OCI-LY1 (cell line): ENCODE data around the gene KCNH6.

Experiments used
- CTCF ChIP-seq: fragments of 200-600 bp; sonication (generic), shearing (Covaris generic); IDR thresholded peaks from 2 replicates; pipeline ENCODE4 v1.5.1; 2017; ENCODE audit warnings: mild to moderate bottlenecking, antibody characterized with exemption, low read length, moderate library complexity, mixed read lengths
- EZH2 ChIP-seq: fragments of 200-600 bp; sonication (generic), shearing (Covaris generic); IDR thresholded peaks from 2 replicates; pipeline ENCODE4 v1.8.0; 2017; ENCODE audit warnings: borderline replicate concordance, mixed run types, mild to moderate bottlenecking, antibody characterized with exemption, low read length, moderate library complexity, mixed read lengths

GRCh38 chr17:63567229-63567628, 44.1 kb downstream of the KCNH6 start:
- TF ChIP-seq CTCF (no peak), EZH2 (no peak)
